ENCODE results near the gene OR4A15.

DNA sequence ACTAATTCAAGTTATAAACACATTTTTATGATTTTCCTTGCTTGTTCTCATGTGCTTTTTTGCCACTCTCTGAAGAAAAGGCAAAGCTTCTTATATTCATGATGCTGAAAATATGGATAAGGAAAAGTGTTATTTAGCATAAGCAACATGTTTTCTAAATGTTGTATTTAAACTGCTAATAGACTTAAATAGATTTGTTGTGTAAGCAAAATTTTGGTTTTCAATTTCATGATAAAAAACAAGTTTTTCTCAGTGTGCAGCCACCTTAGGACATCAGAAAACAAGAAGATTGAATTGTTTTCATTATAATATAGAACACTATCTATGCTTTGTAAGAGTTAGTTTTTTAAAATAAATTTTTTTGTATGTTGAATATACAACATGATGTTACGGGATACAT, 22.5 kb upstream of the OR4A15 start:
- TF ChIP-seq EZH2 (IDR thresholded peaks at IDR 0.05; ENCODE audit: insufficient read depth, poor library complexity, severe bottlenecking): no peak
- no peak for TF ChIP-seq EZH2phosphoT487 (IDR thresholded peaks at IDR 0.05; ENCODE audit: insufficient read depth, low read depth)

All from GM23248 (cell line).